Hippocampal formation (tissue), 2 donors: ENCODE measurements around the gene RBCK1.

Experiments used
- DNase-seq, 2 donors: peaks; one replicate each; lab custom pipeline; 2025; lab: John Stamatoyannopoulos, UW

The RBCK1 gene

DNA sequence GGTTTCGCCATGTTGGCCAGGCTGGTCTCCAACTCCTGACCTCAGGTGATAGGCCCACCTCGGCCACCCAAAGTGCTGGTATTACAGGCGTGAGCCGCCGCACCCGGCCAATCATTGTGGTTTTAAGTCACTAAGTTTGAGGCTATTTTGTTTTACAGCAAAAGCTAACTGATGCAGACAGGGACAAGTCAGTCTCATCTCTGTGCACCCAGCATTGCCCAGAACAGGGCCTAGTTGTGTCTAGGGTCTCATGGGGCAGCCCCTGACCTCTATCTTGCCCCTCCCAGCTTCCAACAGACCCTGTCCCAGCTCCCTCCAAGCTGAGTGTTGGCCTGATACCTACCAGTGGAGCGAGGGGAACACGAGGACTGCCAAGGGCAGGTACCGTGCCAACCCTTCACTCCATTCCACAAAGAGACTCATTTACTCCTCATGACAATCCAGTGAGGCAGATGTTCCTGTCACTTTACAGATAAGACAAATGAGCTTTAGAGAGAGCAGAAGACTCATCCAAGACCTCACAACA is 8.9 kb upstream of the RBCK1 start:
- no peak for DNase-seq

DNA sequence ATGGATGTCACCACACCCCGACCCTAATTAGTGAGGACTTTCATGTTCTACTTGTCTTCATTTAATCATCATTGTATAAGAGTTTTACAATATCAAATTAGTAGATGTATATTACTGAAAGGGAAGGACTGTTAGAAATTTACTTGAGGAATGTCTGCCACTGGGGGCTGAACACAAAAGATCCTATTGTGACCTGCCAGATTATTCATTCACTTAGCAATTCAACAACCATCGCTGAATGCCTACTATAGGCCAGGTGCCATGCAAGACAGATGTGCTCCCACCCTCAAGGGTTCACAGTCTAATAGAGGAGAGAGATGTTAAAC is 8.0 kb upstream of the RBCK1 start:
- DNase-seq, result no peak

DNA sequence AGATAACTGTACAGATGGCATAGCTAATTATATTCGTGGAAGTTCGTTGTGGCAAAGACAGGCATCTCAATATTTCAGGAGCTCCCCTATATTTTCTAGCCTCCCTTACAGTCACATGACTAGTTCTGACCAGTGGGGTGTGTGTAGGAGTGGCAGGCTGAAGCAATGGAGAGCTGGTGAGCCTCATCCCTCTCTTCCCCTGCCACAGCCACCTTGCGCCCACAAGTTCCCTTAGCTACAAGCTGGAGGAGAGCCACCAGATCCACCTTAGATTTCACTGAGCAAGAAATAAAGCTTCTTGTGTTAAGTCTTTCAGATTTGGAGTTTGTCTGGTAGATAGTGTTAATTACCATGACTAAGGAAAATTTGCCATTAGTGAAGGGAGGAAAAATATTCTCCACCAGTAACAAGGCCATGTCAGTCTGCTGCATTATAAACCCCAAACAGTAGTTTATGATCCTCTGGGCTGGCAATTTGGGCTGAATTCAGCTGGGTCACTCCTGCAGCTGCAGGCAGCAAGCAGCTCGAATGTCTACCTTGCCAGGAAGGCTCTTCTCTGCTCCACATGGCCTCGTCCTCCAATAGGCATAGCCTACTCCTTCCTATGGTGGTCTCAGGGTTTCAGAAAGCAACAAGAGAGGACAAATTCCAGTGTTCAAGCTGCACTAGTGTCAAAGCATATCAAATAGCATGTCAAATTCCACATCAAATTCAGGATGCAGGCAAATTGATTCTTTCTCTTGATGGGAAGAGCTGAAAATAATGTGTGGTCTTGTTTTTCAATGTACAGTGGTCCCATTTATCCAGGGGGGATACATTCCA is 7.4 kb upstream of the RBCK1 start:
- DNase-seq, result peak in 1 of 2 donors; percentile 27

DNA sequence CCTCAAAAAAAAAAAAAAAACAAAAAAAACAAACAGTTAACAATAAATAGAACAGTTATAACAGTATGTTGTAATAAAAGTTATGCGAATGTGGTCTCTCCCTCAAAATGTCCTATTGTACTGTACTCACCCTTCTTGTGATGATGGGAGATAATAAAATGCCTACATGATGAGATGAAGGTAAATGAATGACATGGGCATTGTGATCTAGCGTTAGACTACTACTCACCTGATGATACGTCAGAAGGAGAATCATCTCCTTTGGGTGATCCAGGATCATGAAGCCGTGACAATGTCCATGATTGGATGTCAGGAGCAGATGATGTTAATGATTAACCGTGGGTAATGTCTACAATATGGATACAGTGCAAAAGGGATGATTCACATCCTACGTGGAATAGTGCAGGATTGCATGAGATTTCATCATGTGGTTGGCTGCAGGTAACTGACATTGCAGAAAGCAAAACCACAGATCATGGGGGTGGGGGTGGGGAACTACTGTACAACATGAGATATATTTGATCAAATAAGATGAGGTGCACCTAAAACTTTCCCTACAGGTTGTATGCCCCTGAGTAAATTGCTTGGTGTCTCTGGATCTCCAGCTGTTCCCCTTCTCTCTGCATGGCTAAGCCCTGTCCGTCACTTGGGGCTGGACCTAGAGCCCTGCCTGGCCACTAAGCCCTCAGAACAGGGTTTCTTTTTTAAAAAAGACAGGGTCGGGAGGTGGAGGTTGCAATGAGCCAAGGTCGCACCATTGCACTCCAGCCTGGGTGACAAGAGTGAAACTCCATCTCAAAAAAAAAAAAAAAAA is 6.2 kb upstream of the RBCK1 start:
- DNase-seq, result no peak

DNA sequence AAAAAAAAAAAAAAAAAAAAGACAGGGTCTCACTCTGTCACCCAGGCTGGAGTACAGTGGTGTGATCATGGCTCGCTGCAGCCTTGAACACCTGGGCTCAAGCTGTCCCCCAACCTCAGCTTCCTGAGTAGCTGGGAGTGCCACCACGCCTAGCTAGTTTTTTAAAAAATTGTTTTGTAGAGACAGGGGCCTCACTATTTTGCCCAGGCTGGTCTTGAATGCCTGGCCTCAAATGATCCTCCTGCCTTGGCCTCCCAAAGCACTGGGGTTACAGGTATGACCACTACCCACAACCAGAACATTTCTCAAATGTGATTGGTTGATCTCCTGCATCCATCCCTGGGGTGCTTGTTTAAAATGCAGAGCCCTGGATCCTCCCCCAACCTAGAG is 5.6 kb upstream of the RBCK1 start:
- no peak for DNase-seq

DNA sequence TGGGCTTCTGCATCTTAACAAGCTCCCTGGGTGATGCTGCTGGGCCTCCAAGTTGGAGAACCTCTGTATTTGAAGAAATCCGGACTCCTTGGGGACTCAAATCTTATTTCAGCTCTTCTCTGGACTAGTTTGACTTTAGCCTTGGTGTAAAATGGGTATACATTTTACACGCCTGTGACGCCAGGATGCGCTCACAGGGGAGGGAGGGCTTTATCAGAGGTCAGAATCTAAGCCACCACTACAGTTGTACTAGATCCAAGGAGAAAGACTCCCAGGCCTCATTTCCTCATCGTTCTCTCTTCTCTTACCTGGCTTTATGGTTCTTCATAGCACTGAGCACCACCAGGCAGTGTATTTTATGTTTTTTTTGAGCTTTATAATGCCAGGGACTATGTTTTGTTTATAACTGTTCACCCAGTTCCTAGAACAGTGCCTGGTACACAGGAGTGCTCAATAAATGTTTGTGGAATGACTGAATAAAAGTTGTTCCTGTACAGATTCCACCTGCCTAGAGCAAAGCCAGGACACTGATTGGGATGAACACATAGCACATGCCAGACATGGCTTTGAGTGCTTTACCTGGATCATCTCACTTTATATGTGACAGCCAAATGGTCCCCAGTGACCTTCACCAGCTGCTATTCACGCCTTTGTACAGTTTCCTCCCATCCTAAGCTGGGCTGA is 5.1 kb upstream of the RBCK1 start:
- DNase-seq, result no peak

DNA sequence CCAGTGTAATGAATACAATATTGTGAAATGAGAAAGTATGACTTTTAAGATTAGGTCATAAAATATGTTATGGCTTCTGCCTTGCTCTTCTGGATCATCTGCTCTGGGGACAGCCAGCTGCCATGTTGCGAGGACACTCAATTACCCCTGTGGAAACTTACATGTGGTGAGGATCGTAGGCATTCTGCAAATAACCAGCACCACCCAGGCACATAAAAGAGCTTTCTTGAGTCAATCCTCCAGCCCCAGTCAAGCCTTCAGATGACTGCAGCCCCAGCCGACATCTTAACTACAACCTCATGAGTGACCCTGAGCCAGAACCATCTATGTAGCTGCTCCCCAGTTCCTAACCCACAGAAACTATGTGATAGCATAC is 4.5 kb upstream of the RBCK1 start:
- DNase-seq, result no peak

DNA sequence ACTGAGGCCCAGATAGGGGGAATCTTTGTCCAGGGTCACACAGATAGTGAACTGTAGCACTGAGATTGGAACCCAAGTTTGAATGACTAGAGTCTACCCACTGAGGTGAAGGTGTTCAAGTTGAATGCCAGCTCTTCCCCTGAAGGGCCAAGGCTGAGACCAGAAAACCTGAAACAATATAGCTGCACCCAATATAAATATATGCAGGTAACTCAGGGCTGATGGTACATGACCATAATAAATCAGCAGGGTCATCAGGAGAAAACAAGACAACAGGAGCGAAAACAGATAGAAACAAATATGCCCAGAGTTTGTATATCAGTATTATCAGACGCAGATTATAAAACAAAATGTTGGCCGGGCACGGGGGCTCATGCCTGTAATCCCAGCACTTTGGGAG is 4.0 kb upstream of the RBCK1 start:
- no peak for DNase-seq

DNA sequence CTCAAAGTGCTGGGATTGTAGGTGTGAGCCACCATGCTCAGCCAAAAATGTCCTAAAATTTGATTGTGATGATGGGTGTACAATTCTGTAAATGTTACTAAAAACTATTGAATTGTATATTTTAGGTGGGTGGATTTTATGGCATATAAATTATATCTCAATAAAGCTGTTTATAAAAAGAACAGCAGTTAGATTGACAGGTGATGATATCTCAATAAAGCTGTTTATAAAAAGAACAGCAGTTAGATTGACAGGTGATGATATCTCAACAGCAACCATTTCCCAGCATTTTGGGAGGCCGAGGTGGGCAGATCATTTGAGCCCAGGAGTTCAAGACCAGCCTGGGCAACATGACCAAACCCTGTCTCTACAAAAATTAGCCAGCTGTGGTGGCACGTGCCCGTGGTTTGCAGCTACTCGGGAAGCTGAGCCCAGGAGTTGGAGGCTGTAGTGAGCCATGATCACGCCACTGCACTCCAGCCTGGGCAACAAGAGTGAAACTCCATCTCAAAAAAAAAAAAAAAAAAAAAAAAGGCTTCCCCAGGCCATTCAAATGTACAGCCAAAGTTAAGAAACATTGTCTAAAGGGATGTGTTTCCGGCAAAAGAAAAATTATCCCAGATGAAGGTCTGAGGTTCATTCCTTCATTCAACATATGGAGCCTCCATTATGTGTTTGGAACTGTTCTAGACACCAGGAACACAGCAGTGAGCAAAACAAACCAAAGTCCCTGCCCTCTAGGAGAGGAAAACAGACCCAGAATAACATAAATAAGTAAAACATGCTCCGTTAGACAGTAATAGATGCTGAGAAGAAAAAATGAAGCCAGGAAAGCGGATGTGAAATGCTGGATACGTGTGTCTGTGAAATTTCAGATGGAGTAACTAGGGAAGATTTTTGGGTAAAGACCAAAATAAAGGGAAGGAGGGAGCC is 1.6 kb upstream of the RBCK1 start:
- DNase-seq, result no peak

DNA sequence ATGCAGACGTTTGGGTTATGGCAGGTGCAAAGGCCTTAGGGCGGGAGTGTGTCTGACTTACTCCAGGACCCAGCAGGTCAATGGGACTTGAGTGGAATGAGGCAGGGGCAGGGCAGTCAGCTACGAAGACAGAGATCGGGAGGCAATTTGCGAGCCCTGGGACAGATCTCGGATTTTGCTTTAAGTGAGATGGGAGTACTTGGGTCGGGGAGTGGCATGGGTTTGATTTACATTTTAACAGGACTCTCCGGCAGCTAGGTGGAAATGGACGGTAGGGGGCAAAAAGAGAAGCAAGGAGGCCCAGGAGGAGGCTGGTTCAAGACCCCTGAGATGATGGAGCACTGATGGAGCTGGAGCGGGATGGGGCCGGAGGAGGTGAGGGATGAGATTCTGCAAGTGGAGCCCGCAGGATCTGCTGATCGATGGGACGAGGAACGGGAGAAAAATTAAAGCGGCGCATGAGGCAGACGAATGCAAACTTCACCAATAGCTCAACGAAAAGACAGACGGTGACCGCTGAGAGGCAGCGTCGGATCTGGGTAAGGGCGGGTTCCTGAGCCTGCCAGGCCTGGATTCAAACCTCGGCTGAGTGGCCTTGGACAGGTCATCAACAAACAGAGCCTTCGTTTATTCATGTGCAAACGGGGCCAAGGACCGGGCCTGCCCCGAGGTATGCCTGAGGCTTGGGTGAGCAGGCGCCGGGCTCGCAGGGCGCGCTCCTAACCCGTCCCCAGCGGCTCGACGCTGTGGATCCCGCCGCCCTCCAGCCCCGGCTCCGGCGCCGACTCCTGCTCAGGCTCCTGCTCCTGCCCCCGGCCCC is 756 bp upstream of the RBCK1 start:
- DNase-seq, result peak; percentile 66 to 83

DNA sequence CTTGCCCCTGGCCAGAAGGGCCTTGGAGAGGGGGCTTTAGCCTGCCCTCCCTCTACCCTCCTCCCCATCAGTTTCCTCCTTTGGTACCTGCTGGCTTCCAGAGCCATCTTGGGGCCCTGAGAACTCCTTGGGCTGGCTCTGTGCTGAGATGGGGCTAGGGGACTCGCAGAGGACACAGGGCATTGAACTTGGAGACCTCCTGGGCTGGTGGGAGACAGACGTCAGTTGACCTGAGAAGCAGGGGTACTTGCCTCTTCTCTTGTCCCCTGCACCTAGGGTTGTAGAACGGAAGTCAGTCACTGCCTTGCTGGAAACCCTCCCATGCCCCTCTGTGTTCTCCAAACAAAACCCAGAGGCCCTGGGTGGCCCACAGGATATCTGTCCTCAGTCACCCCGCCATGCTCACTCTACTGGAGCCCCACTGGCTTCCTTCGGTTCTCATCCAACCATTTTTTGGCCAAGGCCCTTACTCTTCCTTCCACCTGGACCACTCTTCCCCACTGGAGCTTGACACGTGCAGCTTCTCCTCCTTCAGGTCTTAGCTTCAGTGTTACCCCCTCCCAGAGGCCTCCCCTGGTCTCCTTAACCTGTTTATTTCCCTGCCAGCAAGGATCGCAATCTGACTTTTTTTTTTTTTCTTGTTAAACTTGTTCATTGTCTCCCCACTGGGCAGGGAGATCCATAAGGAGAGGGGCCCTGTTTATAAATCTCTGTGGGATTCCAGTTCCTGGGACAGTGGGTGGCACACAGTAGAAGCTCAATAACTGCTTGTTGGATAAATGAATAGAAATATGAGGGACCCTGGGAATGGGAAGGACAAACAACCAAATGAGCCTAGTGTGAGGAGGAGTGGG is 971 bp downstream of the RBCK1 start:
- DNase-seq, result no peak

DNA sequence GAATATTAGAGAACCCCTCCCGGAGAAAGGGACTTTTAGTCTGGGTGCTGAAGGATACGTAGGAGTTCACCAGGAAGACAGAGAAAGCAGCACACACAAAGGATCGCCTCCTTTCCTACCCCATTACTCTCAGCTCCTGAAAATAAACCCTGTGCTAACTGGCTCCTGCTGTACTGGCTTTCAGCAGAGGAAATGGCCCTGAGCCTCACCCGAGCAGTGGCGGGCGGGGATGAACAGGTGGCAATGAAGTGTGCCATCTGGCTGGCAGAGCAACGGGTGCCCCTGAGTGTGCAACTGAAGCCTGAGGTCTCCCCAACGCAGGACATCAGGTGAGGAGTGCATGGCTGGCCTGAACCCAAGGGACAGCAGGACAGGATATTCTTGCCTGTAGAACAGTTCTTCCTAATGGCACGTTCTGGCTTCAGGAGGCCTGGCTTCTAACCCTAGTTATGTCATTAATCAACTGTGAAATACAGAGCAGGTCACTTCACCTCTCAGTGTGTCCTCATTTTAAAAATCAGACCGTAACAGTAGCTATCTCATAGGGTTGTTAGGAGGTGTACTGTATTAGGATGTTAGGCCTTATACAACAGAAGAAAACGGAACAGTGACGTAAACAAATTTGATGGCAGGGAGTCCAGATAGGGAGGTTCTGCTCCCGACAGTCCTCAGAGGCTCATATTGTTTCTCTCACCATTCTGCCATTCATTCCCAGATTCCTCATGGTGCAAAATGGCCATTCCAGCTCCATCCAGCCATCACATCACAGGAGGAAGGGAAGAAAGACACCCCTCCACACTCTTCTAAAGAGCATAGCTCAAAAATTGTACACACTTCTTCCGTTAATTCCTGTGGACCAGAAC is 1.8 kb downstream of the RBCK1 start:
- DNase-seq, result no peak

DNA sequence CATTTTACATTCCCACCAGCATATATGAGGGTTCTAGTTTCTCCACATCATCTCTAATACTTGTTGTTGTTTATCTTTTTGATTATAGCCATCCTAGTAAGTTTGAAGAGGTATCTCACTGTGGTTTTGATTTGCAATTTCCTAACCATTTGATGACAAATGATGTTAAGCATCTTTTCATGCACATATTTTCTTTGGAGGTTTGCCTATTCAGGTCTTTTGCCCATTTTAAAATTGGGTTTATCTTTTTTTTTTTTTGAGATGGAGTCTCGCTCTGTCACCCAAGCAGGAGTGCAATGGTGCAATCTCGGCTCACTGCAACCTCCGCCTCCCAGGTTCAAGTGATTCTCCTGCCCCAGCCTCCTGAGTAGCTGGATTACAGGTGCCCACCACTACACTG is 4.0 kb downstream of the RBCK1 start:
- DNase-seq, result no peak

DNA sequence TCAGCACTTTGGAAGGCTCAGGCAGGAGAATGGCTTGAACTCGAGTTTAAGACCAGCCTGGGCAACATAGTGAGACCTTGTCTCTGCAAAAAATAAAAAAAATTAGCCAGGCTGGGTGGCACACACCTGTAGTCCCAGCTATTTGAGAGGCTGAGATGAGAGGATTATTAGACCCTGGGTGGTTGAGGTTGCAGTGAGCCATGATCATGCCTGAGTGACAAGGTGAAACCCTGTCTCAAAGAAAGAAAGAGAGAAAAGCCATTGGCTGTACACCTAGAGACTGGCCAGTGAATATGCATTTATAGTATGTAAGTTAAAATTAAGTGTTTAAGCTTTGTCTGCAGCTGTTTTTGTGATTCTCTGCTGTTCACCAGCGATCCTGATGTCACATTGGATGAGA is 6.1 kb downstream of the RBCK1 start:
- DNase-seq, result no peak

DNA sequence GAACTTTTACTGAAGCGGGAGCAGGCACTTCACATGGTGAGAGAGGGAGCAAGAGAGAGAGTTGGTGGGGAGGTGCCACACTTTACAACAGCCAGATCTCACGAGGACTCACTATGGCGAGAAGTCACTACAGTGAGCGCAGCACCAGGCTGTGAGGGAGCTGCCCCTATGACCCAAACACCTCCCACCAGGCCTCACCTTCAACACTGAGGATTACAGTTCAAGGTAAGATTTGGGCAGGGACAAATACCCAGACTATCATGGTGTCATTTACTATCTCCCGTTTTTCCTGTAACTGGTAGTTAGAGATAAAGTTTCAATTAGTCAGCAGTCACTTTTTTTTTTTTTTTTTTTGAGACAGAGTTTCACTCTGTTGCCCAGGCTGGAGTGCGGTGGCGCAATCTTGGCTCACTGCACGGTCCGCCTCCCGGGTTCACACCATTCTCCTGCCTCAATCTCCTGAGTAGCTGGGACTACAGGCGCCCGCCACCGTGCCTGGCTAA is 7.8 kb downstream of the RBCK1 start:
- DNase-seq, result no peak

DNA sequence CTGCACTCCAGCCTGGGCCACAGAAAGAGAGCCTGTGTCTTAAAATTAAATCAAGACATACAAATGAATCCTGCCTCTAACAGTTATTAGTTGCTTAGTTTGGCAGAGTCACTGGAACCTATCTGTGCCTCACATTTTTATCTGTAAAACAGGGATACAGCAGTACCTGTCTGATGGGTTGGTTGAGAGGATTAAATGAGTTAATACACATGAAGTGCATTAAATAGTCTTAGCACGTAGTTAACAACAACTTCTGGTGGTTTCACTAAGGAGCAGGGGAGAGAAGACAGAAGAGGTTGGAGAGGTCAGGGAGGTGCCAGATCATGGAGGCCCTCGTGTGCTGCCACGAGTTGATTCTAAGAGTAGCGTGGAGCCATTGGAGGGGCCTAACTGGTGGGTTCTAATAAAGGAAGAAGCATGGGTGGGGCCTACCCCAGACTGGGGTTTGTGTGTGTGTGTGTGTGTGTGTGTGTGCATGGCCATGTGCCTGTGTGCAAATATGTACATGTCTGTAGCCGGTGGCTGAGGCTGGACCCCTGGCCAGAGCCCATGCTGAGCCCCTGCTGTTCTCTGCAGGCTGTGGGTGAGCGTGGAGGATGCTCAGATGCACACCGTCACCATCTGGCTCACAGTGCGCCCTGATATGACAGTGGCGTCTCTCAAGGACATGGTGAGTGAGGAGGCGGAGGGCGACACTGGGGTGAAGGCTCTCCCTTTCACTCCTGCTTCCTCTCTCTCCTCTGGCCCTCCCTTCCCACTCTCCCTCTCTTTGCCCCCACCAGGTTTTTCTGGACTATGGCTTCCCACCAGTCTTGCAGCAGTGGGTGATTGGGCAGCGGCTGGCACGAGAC is 9.1 kb downstream of the RBCK1 start:
- no peak for DNase-seq

DNA sequence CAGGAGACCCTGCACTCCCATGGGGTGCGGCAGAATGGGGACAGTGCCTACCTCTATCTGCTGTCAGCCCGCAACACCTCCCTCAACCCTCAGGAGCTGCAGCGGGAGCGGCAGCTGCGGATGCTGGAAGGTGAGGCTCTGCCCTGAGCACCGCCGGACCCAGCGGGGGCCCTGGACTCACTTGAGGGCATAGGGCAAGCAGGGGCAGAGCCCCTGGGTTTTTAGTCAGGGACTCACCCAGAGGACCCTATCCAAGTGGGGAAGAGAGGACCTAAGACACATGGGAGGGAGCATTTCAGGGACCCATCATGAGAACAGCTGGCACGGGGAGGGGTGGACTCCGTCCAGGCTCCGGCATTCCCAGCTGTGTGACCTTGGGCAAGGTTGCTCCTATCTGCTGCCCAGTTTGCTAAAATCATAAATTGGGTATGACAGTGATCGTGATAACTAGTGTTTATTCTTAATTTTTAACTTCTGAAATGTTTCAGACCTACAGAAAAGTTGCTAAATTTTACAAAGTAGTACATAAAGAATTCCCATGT is 9.8 kb downstream of the RBCK1 start:
- DNase-seq, result no peak
